Fibroblast of villous mesenchyme (primary cell): Measurements from ENCODE around the gene SNX1. TPM values are rescaled to one million over a fixed set of nuclear protein-coding genes. Genes with fewer than 3 reads are reported as not detected.
"Not testable (repeated sequence)": the region's sequence is repeated elsewhere in the genome, so short reads cannot be mapped to it uniquely, and the experiment has no call there.

Experiments used
- DNase-seq: peaks from one replicate; pipeline ENCODE4 v3.0.0-alpha.2; 2010; ENCODE audit warnings: low read depth
- H3K4me3 ChIP-seq: 2 replicates; pipeline ENCODE4 v1.5.1; 2011; ENCODE audit warnings: low read depth, mild to moderate bottlenecking, low read length
- CTCF ChIP-seq: IDR thresholded peaks from 2 replicates; pipeline ENCODE4 v1.5.1; 2012; ENCODE audit warnings: low read depth, mild to moderate bottlenecking, low read length; ENCODE audit not compliant: insufficient read depth
- total RNA-seq: library from RNA; depleted of rRNA; stranded (reverse); fragments of >200 nt; gene quantifications from 2 replicates; pipeline ENCODE4 v1.2.3, GENCODE V29; 2012

SNX1 gene
- total RNA-seq, 1 donor: 42.7 TPM

DNA sequence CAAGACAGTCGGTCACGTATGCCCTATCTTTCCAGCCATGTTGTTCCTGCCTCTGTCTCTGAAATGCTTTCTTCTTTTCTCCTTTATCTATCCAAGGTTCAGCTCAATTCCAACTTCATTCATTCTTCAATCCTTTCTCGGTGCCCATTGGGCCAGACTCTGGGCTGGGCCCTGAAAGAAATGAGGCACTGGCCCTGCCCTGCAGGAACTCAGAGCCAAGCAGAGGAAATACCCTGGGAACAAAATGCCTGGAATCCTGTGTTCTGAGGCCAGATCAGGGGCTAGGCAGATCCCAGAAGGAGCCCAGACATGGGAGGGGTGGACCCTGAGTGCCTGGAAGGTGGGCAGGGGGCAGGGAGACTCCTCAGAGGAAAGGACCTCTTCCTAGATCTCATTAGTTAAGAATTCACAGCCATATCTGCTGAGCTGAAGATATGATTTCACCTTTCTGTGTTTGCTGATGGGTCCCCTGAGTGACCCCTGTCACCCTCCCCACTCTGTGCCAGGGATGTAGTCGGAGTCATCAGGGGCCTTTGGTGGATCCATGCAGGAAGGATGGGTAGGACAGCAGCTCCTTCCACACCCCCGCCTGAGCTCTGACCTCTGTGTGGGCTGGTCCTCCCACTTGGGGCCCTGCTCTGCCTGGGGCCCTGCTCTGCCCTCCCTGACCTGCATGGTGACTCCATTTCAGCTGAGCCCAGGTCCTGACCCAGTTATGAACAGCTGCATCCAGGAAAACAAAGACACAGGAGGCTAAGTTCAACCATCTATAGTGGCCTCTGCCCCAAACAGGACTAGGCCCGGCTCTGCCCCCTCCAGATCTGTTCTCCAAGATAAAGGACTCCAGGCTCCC, 44.1 kb upstream of the SNX1 start:
- H3K4me3 ChIP-seq: no peak overlapping the region
- no peak for TF ChIP-seq CTCF
- DNase-seq: no peak

- no peak for TF ChIP-seq CTCF
- DNase-seq: no peak
- no peak overlapping the region for H3K4me3 ChIP-seq
Measured at GRCh38 chr15:64052925-64053491, 42.8 kb upstream of the SNX1 start.

GRCh38 chr15:64053674-64054073, 42.1 kb upstream of the SNX1 start:
- H3K4me3 ChIP-seq, DNase-seq: not testable (repeated sequence)

DNA sequence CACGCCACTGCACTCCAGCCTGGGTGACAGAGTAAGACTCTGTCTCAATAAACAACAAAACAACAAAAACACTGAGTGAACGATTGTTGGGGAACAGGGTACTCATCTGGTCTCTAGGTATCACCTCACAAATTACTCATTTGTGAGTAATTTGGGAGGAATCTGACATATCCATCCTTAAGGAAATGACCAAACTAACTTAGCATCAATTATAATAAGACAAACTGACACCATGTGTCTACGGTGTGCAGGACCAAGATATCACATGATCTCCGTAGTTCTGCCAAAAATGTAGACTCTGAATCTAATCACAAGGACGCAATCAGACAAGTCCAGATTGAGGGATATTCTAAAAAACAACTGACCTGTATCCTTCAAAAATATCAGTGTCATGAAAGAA, 37.5 kb upstream of the SNX1 start:
- H3K4me3 ChIP-seq: no peak overlapping the region
- no peak for TF ChIP-seq CTCF
- no peak for DNase-seq

DNA sequence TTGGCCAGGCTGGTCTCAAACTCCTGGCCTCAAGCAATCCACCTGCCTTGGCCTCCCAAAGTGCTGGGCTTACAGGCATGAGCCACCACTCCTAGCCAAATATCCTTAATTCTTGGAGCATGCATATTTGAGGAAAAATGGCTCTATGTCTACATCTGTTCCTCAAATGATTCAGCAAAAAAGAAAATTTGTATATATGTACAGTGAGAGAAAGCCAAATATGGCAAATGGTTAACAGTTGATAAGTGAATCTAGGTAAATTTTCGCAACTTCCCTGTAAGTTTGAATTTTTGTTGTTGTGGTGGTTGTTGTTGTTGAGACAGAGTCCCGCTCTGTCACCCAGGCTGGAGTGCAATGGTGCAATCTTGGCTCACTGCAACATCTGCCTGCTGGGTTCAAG, 36.7 kb upstream of the SNX1 start:
- DNase-seq, H3K4me3 ChIP-seq: not testable (repeated sequence)

- H3K4me3 ChIP-seq: no peak overlapping the region
- TF ChIP-seq CTCF: no peak
- DNase-seq: no peak
Measured at GRCh38 chr15:64060716-64061115, 35.1 kb upstream of the SNX1 start.

- TF ChIP-seq CTCF: no peak
- DNase-seq: no peak
- no peak overlapping the region for H3K4me3 ChIP-seq
Measured at GRCh38 chr15:64066451-64066850, 29.3 kb upstream of the SNX1 start.

GRCh38 chr15:64067564-64068030, 28.2 kb upstream of the SNX1 start:
- DNase-seq: peak; percentile 54
- no peak overlapping the region for H3K4me3 ChIP-seq
- peak; percentile 76 for TF ChIP-seq CTCF
